ENCODE results near the gene PDAP1.

DNA sequence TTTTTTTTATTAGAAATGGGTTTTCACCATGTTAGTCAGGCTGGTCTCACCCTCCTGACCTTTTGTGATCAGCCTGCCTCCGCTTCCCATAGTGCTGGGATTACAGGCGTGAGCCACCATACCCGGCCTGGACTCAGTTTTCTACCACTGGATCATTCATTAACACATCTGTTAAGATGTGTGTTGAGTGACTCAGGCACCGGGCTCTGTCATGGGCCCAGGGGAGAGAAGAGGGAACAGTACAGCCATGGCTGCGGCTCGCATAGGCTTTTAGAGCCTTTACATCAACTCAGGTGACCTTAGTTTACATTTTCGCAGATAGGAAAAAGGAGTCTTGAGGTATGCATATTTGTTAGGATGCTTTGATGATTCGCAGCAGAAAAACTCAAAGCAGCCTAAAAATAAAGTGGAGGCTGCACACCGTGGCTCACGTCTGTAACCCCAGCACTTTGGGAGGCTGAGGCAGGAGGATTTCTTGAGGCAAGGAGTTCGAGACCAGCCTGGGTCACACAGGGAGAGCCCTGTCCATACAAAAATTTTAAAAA, 36.9 kb downstream of the PDAP1 start:
- TF ChIP-seq EP300 (IDR thresholded peaks at IDR 0.05) (no peak), POLR2A (IDR thresholded peaks at IDR 0.05) (no peak), POLR2AphosphoS5 (IDR thresholded peaks at IDR 0.05) (no peak)
- TF ChIP-seq, protein P1, sequence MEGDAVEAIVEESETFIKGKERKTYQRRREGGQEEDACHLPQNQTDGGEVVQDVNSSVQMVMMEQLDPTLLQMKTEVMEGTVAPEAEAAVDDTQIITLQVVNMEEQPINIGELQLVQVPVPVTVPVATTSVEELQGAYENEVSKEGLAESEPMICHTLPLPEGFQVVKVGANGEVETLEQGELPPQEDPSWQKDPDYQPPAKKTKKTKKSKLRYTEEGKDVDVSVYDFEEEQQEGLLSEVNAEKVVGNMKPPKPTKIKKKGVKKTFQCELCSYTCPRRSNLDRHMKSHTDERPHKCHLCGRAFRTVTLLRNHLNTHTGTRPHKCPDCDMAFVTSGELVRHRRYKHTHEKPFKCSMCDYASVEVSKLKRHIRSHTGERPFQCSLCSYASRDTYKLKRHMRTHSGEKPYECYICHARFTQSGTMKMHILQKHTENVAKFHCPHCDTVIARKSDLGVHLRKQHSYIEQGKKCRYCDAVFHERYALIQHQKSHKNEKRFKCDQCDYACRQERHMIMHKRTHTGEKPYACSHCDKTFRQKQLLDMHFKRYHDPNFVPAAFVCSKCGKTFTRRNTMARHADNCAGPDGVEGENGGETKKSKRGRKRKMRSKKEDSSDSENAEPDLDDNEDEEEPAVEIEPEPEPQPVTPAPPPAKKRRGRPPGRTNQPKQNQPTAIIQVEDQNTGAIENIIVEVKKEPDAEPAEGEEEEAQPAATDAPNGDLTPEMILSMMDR (IDR thresholded peaks at IDR 0.05), result no peak

All from sigmoid colon (tissue), 4 donors.